Stimulated activated CD4-positive, alpha-beta T cell treated with anti-CD3 and anti-CD28 coated beads, Interleukin-1b, Interleukin-23, amount 100 ng/mL, for 24 hours (primary cell): ENCODE measurements around the gene IL11.

Source experiments
- DNase-seq, 4 experiments: peaks; one replicate each; pipeline ENCODE4 v3.0.0-alpha.2; 2020; ENCODE audit warnings: low read depth in 4 of 4, low spot score in 1 of 4

IL11 gene

GRCh38 chr19:55373993-55374757 lies 3.9 kb upstream of the IL11 start:
- no peak for DNase-seq

GRCh38 chr19:55373306-55373992 lies 3.2 kb upstream of the IL11 start:
- no peak for DNase-seq

- no peak for DNase-seq
Measured at GRCh38 chr19:55372316-55373081, 2.2 kb upstream of the IL11 start.

GRCh38 chr19:55369653-55370304 lies 484 bp downstream of the IL11 start:
- DNase-seq: no peak

GRCh38 chr19:55368701-55369563 lies 1.3 kb downstream of the IL11 start:
- no peak for DNase-seq

GRCh38 chr19:55368106-55368505 lies 2.2 kb downstream of the IL11 start:
- no peak for DNase-seq

GRCh38 chr19:55366790-55367189 lies 3.5 kb downstream of the IL11 start:
- no peak for DNase-seq

- no peak for DNase-seq
Measured at GRCh38 chr19:55365964-55366363, 4.3 kb downstream of the IL11 start.

- DNase-seq: no peak
Measured at GRCh38 chr19:55365245-55365644, 5.0 kb downstream of the IL11 start.

GRCh38 chr19:55362990-55363716 lies 7.1 kb downstream of the IL11 start, which contains the start of gene GARIN5B:
Gene GARIN5B, minus strand, starts transcription at chr19:55363260. Its CDS starts 194 bp downstream, at chr19:55363066.
- DNase-seq: no peak

GRCh38 chr19:55362174-55362989 lies 7.9 kb downstream of the IL11 start:
- DNase-seq: no peak

- DNase-seq: no peak
Measured at GRCh38 chr19:55360902-55361301, 9.4 kb downstream of the IL11 start.

GRCh38 chr19:55358943-55359908 lies 11.0 kb downstream of the IL11 start:
- DNase-seq: no peak

GRCh38 chr19:55358493-55358892 lies 11.8 kb downstream of the IL11 start:
- DNase-seq: no peak

GRCh38 chr19:55355213-55355821 lies 14.9 kb downstream of the IL11 start:
- DNase-seq: no peak

GRCh38 chr19:55354698-55355212 lies 15.5 kb downstream of the IL11 start, which contains the start of gene COX6B2:
Gene COX6B2, minus strand, starts transcription at chr19:55354719. Its CDS starts 198 bp downstream, at chr19:55354521.
- DNase-seq: no peak
